NCI-H2196 treated with DMSO at 0.1 percent for 48 hours (cell line): ENCODE results near the gene CPPED1.
"Not testable (repeated sequence)": the region's sequence is repeated elsewhere in the genome, so short reads cannot be mapped to it uniquely, and the experiment has no call there.

ENCODE experiments used
- DNase-seq: peaks from one replicate; lab custom pipeline; 2025; ENCODE audit not compliant: unreplicated experiment; lab: John Stamatoyannopoulos, UW

Gene CPPED1

DNA sequence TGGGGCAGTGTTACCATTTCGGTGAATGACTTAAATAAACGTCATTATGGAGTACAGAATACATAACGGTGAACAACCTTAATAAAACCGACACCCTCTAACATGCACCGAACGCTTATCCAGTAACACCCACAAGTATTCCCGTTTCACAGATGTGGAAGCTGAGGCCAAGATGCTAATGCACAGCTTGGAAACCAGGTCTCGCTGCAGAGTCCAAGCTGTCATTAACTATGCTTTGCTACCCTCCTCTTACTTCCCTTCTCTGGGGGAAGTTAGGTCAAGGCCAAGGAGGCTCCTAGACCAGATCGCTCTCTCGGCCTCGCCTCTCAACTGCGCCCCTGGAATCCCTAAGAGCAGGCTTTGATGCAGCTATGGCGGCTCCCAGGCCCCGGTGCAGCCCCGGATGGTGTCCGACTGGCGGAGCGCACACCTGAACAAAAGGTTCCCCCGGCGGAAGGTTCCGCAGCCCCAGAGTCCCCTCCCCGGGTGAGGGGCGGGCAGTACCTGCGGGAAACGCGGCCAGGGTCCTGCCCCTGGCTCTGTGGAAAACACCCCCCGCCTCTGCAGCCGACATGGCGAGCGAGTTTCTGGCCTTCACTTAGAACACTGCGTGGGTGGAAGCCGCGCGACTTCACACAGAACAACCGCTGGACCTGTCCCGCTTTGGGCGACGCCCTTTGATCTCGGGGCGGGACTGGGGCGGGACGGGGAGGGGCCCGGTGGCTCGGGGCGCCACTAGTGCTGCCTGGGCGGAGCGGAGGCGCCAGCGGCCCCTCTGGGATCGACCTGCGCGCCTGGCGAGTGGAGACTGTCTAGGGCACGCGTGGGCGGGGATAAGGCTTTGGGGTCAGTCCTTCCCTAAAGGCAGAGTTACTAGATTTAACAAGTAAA is at the start of gene CPPED1:
TSS of gene CPPED1 (minus strand) at position 685 of the 891 bp plus-strand sequence. CDS start at position 574, 111 bp downstream.
- peak; percentile 87 for DNase-seq

- no peak for DNase-seq
These were observed 46.5 kb upstream of the CPPED1 start for GRCh38 chr16:12850186-12850585.

- no peak for DNase-seq
These were observed 42.9 kb upstream of the CPPED1 start for GRCh38 chr16:12846592-12846991.

- DNase-seq: no peak
These were observed 41.6 kb upstream of the CPPED1 start for GRCh38 chr16:12845282-12845681.

DNA sequence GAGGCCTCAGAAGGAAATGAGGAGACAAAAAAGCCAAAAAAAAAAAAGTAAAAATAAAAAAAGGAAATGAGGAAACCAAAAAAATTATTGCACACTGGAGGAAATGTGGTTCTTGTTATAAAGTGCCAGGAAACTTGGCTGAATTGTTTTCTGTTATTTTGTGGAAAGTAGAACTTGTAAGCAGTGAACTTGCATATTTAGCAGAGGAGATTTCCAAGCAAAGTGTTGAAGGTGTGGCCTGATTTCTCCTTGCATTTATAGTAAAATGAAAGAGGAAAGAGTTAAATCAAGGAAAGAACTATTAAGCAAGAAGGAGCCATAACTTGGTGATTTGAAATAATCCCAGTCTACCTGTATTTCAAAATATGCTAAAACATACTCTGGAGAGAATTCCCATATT is 34.1 kb upstream of the CPPED1 start:
- no peak for DNase-seq

GRCh38 chr16:12837291-12837690 is 33.6 kb upstream of the CPPED1 start:
- DNase-seq: no peak

GRCh38 chr16:12833926-12834325 is 30.2 kb upstream of the CPPED1 start:
- DNase-seq: peak; percentile 78

- DNase-seq: no peak
These were observed 25.6 kb upstream of the CPPED1 start for GRCh38 chr16:12829096-12829888.

DNA sequence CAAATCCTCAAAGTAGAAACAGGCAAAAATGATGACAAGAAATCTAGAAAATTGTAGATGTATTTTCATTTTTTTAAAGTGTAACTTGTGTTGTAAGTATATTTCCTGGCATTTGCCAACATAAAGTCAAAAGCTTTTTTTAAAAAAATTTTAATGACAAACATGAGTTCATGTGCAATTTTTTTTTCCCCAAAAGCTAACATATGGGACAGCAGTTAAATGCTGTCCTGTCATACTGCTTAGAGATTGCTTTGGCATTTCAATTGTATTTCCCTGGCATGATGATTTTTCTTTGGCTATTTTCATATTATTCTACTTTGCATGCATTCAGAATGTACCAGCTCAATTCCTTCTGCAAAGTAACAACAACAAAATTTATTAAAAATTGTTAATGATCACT is 24.5 kb upstream of the CPPED1 start:
- DNase-seq: no peak

DNA sequence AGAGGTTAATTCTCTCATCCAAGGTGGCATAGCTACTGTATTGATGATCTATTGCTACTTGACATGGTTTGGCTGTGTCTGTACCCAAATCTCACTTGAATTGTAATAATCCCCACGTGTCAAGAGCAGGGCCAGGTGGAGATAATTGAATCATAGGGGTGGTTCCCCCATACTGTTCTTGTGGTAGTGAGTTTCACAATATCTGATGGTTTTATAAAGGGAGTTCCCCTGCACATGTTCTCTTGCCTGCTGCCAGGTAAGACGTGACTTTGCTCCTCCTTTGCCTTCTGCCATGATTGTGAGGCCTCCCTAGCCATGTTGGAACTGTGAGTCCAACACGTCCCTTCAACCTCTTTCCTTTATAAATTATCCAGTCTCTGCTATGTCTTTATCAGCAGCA is 22.9 kb upstream of the CPPED1 start:
- no peak for DNase-seq

GRCh38 chr16:12819126-12820117 is 15.7 kb upstream of the CPPED1 start:
- no peak for DNase-seq

DNA sequence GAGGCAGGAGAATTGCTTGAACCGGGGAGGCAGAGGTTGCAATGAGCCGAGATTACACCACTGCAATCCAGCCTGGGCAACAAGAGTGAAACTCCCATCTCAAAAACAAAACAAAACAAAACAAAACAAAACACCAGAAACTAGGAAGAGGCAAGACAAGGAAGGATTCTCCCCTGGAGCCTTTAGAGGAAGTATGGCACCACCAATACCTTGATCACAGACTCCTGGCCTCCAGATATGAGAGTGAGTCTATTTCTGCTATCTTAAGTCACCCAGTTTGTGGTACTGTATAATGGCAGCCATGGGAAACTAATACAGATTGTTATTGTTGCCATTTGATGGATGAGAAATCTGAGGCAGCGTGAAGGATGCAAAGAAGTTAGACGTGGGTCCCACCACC is 14.6 kb upstream of the CPPED1 start:
- no peak for DNase-seq

DNA sequence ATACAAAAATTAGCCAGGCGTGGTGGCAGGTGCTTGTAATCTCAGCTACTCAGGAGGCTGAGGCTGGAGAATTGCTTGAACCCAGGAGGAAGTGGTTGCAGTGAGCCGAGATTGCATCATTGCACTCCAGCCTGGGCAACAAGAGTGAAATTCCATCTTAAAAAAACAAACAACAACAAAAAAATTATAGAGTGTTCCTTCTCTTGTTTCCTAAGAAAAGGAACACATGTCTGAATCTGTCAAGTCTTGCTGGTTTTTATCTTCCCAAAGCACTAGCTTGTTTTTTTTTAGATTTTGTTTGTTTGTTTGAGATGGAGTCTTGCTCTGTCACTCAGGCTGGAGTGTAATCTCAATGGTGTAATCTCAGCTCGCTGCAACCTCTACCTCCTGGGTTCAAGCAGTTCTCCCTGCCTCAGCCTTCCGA is 13.1 kb upstream of the CPPED1 start:
- DNase-seq: peak; percentile 23

DNA sequence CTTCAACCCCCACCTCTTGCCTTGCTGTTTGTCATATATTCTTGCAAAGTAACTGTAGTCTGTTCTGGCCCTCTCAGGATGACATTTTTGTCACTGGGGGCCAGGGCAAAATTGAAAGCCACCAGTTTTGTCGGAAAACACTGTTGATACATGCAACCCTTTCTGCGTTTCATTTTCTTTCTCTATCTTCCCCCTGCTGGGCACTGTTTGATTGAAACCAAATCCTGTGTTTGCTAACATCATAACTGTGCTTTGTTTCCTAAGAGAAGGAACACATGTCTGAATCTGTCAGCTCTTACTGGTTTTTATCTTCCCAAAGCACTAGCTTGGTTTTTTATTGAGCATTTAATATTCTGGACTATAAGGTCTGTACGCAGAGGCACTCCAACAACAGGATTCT is 11.7 kb upstream of the CPPED1 start:
- DNase-seq: no peak

DNA sequence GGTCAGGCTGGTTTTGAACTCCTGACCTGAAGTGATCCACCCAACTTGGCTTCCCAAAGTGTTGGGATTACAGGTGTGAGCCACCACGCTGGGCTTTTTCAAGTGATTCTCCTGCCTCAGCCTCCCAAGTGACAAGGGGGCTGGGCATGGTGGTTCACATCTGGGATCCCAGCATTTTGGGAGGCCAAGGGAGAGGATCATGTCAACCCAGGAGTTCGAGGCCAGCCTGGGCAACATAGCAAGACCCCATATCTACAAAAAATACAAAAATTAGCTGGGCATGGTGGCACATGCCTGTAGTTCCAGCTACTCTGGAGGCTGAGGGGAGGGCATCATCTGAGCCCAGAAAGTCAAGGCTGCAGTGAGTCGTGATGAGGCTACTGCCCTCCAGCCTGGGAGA is 10.0 kb upstream of the CPPED1 start:
- not testable (repeated sequence) for DNase-seq

DNA sequence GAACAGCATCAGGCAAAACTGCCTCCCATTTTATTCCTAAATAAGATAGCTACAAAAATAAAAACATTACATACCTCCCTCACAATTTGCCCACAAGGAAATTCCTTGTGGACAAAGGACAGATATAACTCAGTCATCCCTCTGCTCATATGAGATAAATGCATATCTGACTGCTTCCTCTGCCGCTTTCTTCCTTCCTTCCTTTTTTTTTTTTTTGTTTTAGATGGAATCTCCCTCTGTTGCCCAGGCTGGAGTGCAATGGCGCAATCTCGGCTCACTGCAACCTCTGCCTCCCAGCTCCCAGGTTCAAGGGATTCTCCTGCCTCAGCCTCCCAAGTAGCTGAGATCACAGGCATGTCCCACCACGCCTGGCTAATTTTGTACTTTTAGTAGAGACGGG is 9.6 kb upstream of the CPPED1 start:
- DNase-seq: not testable (repeated sequence)

GRCh38 chr16:12811441-12812383 is 8.0 kb upstream of the CPPED1 start:
- DNase-seq: no peak

DNA sequence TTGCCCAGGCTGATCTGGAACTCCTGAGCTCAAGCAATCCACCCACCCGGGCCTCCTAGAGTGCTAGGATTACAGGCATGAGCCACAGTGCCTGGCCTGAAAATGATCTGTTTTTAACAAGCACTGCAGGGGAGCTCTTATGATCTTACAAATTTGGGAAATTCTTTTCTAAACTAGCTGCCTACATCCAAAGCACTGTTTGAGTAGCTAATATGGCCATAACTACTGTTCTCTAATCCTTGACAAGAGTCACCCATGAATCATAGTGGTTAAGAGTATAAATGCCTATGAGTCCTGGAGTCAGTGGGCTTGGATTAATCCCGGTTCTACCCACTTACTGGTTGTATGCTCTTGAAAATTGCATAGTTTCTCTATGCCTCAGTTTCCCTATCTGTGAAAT is 1.4 kb upstream of the CPPED1 start:
- DNase-seq: no peak

GRCh38 chr16:12804395-12804794 is 708 bp upstream of the CPPED1 start:
- DNase-seq: no peak

GRCh38 chr16:12802661-12803060 is 1.0 kb downstream of the CPPED1 start:
- DNase-seq: no peak
